Measurements from ENCODE around the gene SLMAP. TPM values are rescaled to one million over a fixed set of nuclear protein-coding genes. Genes with fewer than 3 reads are reported as not detected.
A peak's percentile ranks its signal among the peaks of the same experiment; 100 is the strongest.

Gene SLMAP
- total and polyA plus RNA-seq, 7 donors = 31.2 to 180 (median 106) TPM

- TF ChIP-seq CTCF (IDR thresholded peaks at IDR 0.05) = no peak
- 91 to 96% (median 96%) methylated on average over 13 of the region's 13 CpGs for WGBS, 3 donors
- no peaks in the 10 kb centered on the region for H3K4me1 ChIP-seq
- intact Hi-C loops (cut with DNase I) = no loop called here
- H3K4me3 ChIP-seq = no peak overlapping the region
- no peaks in the 10 kb centered on the region for H3K36me3 ChIP-seq (ENCODE audit: insufficient read depth in 1 of 2, low read depth in 1 of 2)
- H3K9me3 ChIP-seq = no peaks in the 10 kb centered on the region
- no peak overlapping the region for H3K27ac ChIP-seq
- no peak for ATAC-seq
- no peak for DNase-seq
- no peaks in the 10 kb centered on the region for H3K27me3 ChIP-seq (ENCODE audit: insufficient read depth in 3 of 3, low read length in 2 of 3)
These were observed 217.8 kb downstream of the SLMAP start for GRCh38 chr3:57973715-57974477.

- H3K36me3 ChIP-seq (ENCODE audit: insufficient read depth in 1 of 2, low read depth in 1 of 2) = no peaks in the 10 kb centered on the region
- intact Hi-C loops (cut with DNase I) = no loop called here
- no peaks in the 10 kb centered on the region for H3K9me3 ChIP-seq
- H3K27me3 ChIP-seq (ENCODE audit: insufficient read depth in 3 of 3, low read length in 2 of 3) = no peaks in the 10 kb centered on the region
- WGBS, 3 donors = 47 to 55% (median 53%) methylated on average over 6 of the region's 6 CpGs
- TF ChIP-seq CTCF (IDR thresholded peaks at IDR 0.05) = no peak
- no peaks in the 10 kb centered on the region for H3K4me1 ChIP-seq
- H3K4me3 ChIP-seq = no peak overlapping the region
- ATAC-seq (peak in 3 of 4 donors; percentile 51 to 61 (median 56)), DNase-seq (no peak)
- H3K27ac ChIP-seq = no peak overlapping the region
These were observed 218.8 kb downstream of the SLMAP start for GRCh38 chr3:57974796-57975388.

- H3K27me3 ChIP-seq (ENCODE audit: insufficient read depth in 3 of 3, low read length in 2 of 3) = no peaks in the 10 kb centered on the region
- no peak for DNase-seq
- WGBS, 3 donors = 42 to 44% (median 44%) methylated on average over 4 of the region's 4 CpGs
- no peaks in the 10 kb centered on the region for H3K36me3 ChIP-seq (ENCODE audit: insufficient read depth in 1 of 2, low read depth in 1 of 2)
- intact Hi-C loops (cut with DNase I) = no loop called here
- H3K9me3 ChIP-seq = no peaks in the 10 kb centered on the region
- no peak overlapping the region for H3K4me3 ChIP-seq
- no peak for TF ChIP-seq CTCF (IDR thresholded peaks at IDR 0.05)
- no peak for ATAC-seq
- no peaks in the 10 kb centered on the region for H3K4me1 ChIP-seq
- H3K27ac ChIP-seq = no peak overlapping the region
These were observed 221.7 kb downstream of the SLMAP start for GRCh38 chr3:57977818-57978235.

GRCh38 chr3:57978316-57978715, 222.2 kb downstream of the SLMAP start:
- H3K27me3 ChIP-seq (ENCODE audit: insufficient read depth in 3 of 3, low read length in 2 of 3) = no peaks in the 10 kb centered on the region
- no peak for ATAC-seq
- H3K9me3 ChIP-seq = no peaks in the 10 kb centered on the region
- H3K27ac ChIP-seq = no peak overlapping the region
- no peaks in the 10 kb centered on the region for H3K4me1 ChIP-seq
- intact Hi-C loops (cut with DNase I) = no loop called here
- H3K36me3 ChIP-seq (ENCODE audit: insufficient read depth in 1 of 2, low read depth in 1 of 2) = no peaks in the 10 kb centered on the region
- no peak for DNase-seq
- 65 to 75% (median 71%) methylated on average over 8 of the region's 8 CpGs for WGBS, 3 donors
- TF ChIP-seq CTCF (IDR thresholded peaks at IDR 0.05) = no peak
- H3K4me3 ChIP-seq = no peak overlapping the region

Other genes starting within 250 kb of the SLMAP start
- gene DNAH12, start 212.0 kb upstream of the SLMAP start, total RNA-seq = under 1 TPM; 0.04 to 0.34 (median 0.08) TPM
- gene DNAH12, start 212.0 kb upstream of the SLMAP start, polyA plus RNA-seq = under 1 TPM in 2 of 3 donors, not detected in 1; under 0.01 to 0.27 TPM
- 10 to 100 TPM; 11.8 to 20.6 (median 17.2) TPM for gene PDE12, start 200.0 kb upstream of the SLMAP start, total RNA-seq
- 10 to 100 TPM in 1 of 3 donors, 1 to 10 TPM in 2; 5.9 to 16.3 (median 8.0) TPM for gene PDE12, start 200.0 kb upstream of the SLMAP start, polyA plus RNA-seq
- 10 to 100 TPM; 37.7 to 76.7 (median 44.7) TPM for gene ARF4, start 159.0 kb upstream of the SLMAP start, total RNA-seq
- 100 to 1,000 TPM in 1 of 3 donors, 10 to 100 TPM in 2; 54.3 to 127 (median 96.1) TPM for gene ARF4, start 159.0 kb upstream of the SLMAP start, polyA plus RNA-seq
- 10 to 100 TPM; 10.4 to 11.3 (median 10.5) TPM for gene DENND6A, start 63.2 kb upstream of the SLMAP start, total RNA-seq
- gene DENND6A, start 63.2 kb upstream of the SLMAP start, polyA plus RNA-seq = 1 to 10 TPM; 4.5 to 6.0 (median 5.6) TPM

Data from psoas muscle (tissue), 8 donors.